MM.1S (cell line): ENCODE measurements around the gene NSUN4.

Source experiments
- DNase-seq: peaks from one replicate; pipeline ENCODE4 v3.0.0-alpha.2; 2015
- H2AFZ ChIP-seq: fragments of 300-600 bp; sonication (generic); 2 replicates; pipeline ENCODE4 v1.6.0; 2016; ENCODE audit warnings: antibody characterized with exemption, low read length
- H3F3A ChIP-seq: fragments of 300-600 bp; sonication (generic); 2 replicates; pipeline ENCODE4 v1.6.1; 2016; ENCODE audit warnings: mild to moderate bottlenecking, antibody characterized with exemption, low read length, moderate library complexity, mixed read lengths; ENCODE audit not compliant: insufficient read depth
- H3K27ac ChIP-seq: fragments of 300-600 bp; sonication (generic); 2 replicates; pipeline ENCODE4 v1.5.1; 2016; ENCODE audit warnings: mild to moderate bottlenecking, low read length
- H3K27me3 ChIP-seq: fragments of 300-600 bp; sonication (generic); replicated peaks from 2 replicates; pipeline ENCODE4 v1.6.0; 2016; ENCODE audit warnings: low read length; ENCODE audit not compliant: insufficient read depth
- H3K36me3 ChIP-seq: fragments of 300-600 bp; sonication (generic); replicated peaks from 2 replicates; pipeline ENCODE4 v1.6.1; 2016; ENCODE audit warnings: mild to moderate bottlenecking, low read length, mixed read lengths; ENCODE audit not compliant: insufficient read depth
- H3K4me1 ChIP-seq: fragments of 300-600 bp; sonication (generic); 2 replicates; pipeline ENCODE4 v1.6.1; 2016; ENCODE audit warnings: low read length, mixed read lengths
- H3K4me2 ChIP-seq: fragments of 300-600 bp; sonication (generic); 2 replicates; pipeline ENCODE4 v1.6.0; 2016; ENCODE audit warnings: low read depth, low read length
- H3K4me3 ChIP-seq: fragments of 300-600 bp; sonication (generic); 2 replicates; pipeline ENCODE4 v1.5.1; 2016; ENCODE audit warnings: low read length, mixed read lengths
- H3K79me2 ChIP-seq: fragments of 300-600 bp; sonication (generic); 2 replicates; pipeline ENCODE4 v1.6.1; 2016; ENCODE audit warnings: mixed run types, low read length, mixed read lengths
- H3K9ac ChIP-seq: fragments of 300-600 bp; sonication (generic); 2 replicates; pipeline ENCODE4 v1.6.1; 2016; ENCODE audit warnings: low read length, mixed read lengths
- H3K9me2 ChIP-seq: fragments of 300-600 bp; sonication (generic); replicated peaks from 2 replicates; pipeline ENCODE4 v1.6.1; 2016; ENCODE audit warnings: mild to moderate bottlenecking, low read length, mixed read lengths; ENCODE audit not compliant: insufficient read depth
- H3K9me3 ChIP-seq: fragments of 300-600 bp; sonication (generic); replicated peaks from 2 replicates; pipeline ENCODE4 v1.6.1; 2016; ENCODE audit warnings: mild to moderate bottlenecking, low read length, mixed read lengths; ENCODE audit not compliant: insufficient read depth
- H4K20me1 ChIP-seq: fragments of 300-600 bp; sonication (generic); 2 replicates; pipeline ENCODE4 v1.6.1; 2016; ENCODE audit warnings: mild to moderate bottlenecking, low read length, moderate library complexity, mixed read lengths; ENCODE audit not compliant: insufficient read depth
- EZH2 ChIP-seq: fragments of 300-600 bp; sonication (generic); optimal IDR thresholded peaks from 2 replicates; pipeline ENCODE3; 2017; ENCODE audit warnings: low read depth, mild to moderate bottlenecking, antibody characterized with exemption, low read length, mixed read lengths
- EZH2phosphoT487 ChIP-seq: fragments of 300-600 bp; sonication (generic); IDR thresholded peaks from 2 replicates; pipeline ENCODE4 v1.6.1; 2018; ENCODE audit warnings: antibody characterized with exemption, low read length
- TF ChIP-seq, protein P1 (sequence below): fragments of 300-600 bp; sonication (generic); IDR thresholded peaks from 2 replicates; pipeline ENCODE4 v1.5.1; 2016; ENCODE audit warnings: antibody characterized with exemption, low read length, mixed read lengths

Gene NSUN4

DNA sequence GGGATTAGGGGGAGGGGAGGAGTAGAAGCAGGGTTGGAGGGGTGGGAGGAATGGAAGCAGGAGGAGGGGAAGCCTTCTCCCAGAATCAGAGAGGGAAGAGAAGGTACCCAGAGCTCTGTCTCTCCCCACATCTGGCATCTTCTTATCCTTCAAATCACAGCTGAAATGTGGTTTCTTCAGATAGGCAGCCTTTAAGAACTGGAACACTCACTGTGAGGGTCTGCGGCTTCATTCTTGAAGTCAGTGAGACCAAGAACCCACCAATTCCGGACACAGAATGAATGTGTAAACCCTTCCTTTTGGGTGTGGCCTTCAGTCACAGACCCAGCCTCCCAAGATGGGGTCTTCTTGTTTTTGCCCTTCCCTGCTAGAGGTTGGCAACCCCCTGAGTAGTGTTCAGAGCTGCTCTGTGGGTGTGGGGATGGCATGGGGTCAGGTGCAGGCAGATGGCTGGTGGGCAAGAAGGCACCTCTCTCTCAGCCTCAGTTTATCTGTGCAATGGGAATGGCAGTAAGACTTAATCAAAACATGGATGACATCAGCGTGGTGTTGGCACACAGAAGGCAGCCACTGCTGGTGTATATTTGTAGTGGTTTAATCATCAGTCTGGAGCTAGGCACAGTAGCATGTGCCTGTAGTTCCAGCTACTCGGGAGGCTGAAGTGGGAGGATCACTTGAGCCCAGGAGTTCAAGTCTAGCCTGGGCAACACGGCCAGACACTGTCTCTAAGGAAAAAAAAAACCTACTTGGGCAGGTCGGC is 60.7 kb downstream of the NSUN4 start:
- Histone ChIP-seq H3K36me3 (no peaks in the 10 kb centered on the region), H3K4me3 (no peak overlapping the region), H3F3A (peaks cover 11% of the 10 kb centered on the region), H3K4me2 (no peak overlapping the region), H3K9ac (no peak overlapping the region), H4K20me1 (no peaks in the 10 kb centered on the region), H3K9me3 (no peaks in the 10 kb centered on the region), H3K4me1 (peaks cover 26% of the 10 kb centered on the region), H3K9me2 (no peaks in the 10 kb centered on the region), H3K27ac (no peak overlapping the region), H3K27me3 (no peaks in the 10 kb centered on the region), H3K79me2 (peaks cover 23% of the 10 kb centered on the region), H2AFZ (no peak overlapping the region)
- no peak for DNase-seq
- TF ChIP-seq EZH2 (no peak), EZH2phosphoT487 (no peak)
- TF ChIP-seq, protein P1, sequence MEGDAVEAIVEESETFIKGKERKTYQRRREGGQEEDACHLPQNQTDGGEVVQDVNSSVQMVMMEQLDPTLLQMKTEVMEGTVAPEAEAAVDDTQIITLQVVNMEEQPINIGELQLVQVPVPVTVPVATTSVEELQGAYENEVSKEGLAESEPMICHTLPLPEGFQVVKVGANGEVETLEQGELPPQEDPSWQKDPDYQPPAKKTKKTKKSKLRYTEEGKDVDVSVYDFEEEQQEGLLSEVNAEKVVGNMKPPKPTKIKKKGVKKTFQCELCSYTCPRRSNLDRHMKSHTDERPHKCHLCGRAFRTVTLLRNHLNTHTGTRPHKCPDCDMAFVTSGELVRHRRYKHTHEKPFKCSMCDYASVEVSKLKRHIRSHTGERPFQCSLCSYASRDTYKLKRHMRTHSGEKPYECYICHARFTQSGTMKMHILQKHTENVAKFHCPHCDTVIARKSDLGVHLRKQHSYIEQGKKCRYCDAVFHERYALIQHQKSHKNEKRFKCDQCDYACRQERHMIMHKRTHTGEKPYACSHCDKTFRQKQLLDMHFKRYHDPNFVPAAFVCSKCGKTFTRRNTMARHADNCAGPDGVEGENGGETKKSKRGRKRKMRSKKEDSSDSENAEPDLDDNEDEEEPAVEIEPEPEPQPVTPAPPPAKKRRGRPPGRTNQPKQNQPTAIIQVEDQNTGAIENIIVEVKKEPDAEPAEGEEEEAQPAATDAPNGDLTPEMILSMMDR = no peak

DNA sequence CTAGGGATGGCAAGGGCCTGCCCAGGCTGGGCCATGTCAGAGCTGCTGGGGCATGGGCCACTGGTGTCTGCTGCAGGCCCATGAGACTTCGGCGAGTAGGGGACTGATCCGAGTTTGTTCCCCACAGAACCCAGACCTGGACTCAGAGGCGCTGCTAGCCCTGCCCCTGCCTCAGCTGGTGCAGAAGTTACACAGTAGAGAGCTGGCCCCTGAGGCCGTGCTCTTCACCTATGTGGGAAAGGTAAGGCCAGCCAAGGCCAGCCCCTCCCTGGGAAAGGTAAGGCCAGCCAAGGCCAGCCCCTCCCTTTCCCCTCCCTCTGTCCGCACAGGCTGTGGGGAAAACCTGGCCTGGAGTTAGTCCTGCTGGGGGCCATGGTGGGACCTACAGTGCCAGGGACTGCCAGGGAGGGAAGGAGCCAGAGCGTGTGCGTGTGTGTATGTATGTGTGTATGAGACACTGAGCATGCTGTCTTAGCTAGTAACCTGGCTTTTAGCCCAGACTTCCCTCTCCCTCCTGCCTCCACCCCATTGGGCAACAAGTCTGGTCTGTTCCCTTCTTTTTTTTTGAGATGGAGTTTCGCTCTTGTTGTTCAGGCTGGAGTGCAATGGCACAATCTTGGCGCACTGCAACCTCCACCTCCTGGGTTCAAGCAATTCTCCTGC is 61.5 kb downstream of the NSUN4 start:
- DNase-seq = no peak
- H2AFZ ChIP-seq = no peak overlapping the region
- H3K79me2 ChIP-seq = peaks cover 18% of the 10 kb centered on the region
- no peaks in the 10 kb centered on the region for H3K9me3 ChIP-seq
- H3K9me2 ChIP-seq = no peaks in the 10 kb centered on the region
- no peak overlapping the region for H3K27ac ChIP-seq
- no peaks in the 10 kb centered on the region for H3K27me3 ChIP-seq
- peaks cover 11% of the 10 kb centered on the region for H3F3A ChIP-seq
- no peak overlapping the region for H3K4me2 ChIP-seq
- H3K36me3 ChIP-seq = no peaks in the 10 kb centered on the region
- peaks cover 26% of the 10 kb centered on the region for H3K4me1 ChIP-seq
- no peaks in the 10 kb centered on the region for H4K20me1 ChIP-seq
- H3K4me3 ChIP-seq = no peak overlapping the region
- no peak overlapping the region for H3K9ac ChIP-seq
- TF ChIP-seq EZH2phosphoT487 (no peak), EZH2 (no peak)
- TF ChIP-seq, protein P1 = no peak

DNA sequence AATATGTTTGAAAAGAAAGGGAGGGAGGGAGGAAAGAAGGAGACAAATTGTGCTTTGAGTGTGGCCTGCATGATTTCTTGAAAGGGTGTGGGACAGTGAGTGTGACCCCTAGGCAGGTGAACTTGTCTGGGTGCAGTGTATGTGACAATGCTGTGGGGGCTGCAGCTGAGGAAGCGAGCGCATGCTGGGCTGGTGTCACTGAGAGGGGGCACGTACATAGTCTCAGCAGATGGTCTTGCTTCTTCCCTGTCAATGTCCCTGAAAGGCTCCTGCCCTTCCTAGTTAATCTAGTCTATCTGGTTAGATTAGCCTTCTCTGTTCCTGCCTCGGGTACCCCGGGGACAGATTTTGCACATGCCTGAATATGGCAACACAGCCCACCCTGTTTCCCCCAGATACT is 63.3 kb downstream of the NSUN4 start:
- H3K9me3 ChIP-seq = no peaks in the 10 kb centered on the region
- no peaks in the 10 kb centered on the region for H3K9me2 ChIP-seq
- peaks cover 18% of the 10 kb centered on the region for H3K4me1 ChIP-seq
- TF ChIP-seq, protein P1 = no peak
- no peak for TF ChIP-seq EZH2
- no peak for TF ChIP-seq EZH2phosphoT487
- no peak overlapping the region for H3K27ac ChIP-seq
- H3K4me2 ChIP-seq = no peak overlapping the region
- peaks cover 10% of the 10 kb centered on the region; the same call in 1 of the 2 replicates for H3K79me2 ChIP-seq
- H3K36me3 ChIP-seq = no peaks in the 10 kb centered on the region
- H3K27me3 ChIP-seq = no peaks in the 10 kb centered on the region
- DNase-seq = no peak
- H3K9ac ChIP-seq = no peak overlapping the region
- H4K20me1 ChIP-seq = no peaks in the 10 kb centered on the region
- H3F3A ChIP-seq = peaks cover 10% of the 10 kb centered on the region
- H3K4me3 ChIP-seq = no peak overlapping the region
- no peak overlapping the region for H2AFZ ChIP-seq
